Gastrocnemius medialis (tissue), 4 donors: ENCODE results near the gene NCOA7. TPM values are rescaled to one million over a fixed set of nuclear protein-coding genes. Genes with fewer than 3 reads are reported as not detected.

Experiments used
- ATAC-seq, 2 donors: fragments of 150-250 bp; one replicate each; pipeline ENCODE4 v1.9.1; 2016
- DNase-seq, 2 donors: peaks; one replicate each; pipeline ENCODE4 v3.0.0-alpha.2; 2019
- H3K27ac ChIP-seq, 4 donors: fragments of 200-600 bp; sonication (generic); 1 replicate in 1 of 4; 2 replicates in 3 of 4; pipeline ENCODE4 v1.5.1; 2016 to 2018; ENCODE audit warnings: mild to moderate bottlenecking in 2 of 4, moderate library complexity in 1 of 4
- H3K27me3 ChIP-seq, 3 donors: fragments of 200-600 bp; sonication (generic) in 2 of 3; 1 replicate in 1 of 3; 2 replicates in 2 of 3; pipeline versions ENCODE4 v1.5.1 to v1.6.0; 2016 to 2019; ENCODE audit warnings: mild to moderate bottlenecking in 1 of 3, moderate library complexity in 1 of 3
- H3K36me3 ChIP-seq, 2 donors: fragments of 200-600 bp; sonication (generic) in 1 of 2; one replicate each; pipeline ENCODE4 v1.5.1; 2017 to 2018
- H3K4me1 ChIP-seq, 2 donors: fragments of 200-600 bp; sonication (generic) in 1 of 2; one replicate each; pipeline ENCODE4 v1.5.1; 2016 to 2017; ENCODE audit warnings: mild to moderate bottlenecking in 2 of 2
- H3K4me3 ChIP-seq, 4 donors: fragments of 200-600 bp; sonication (generic) in 3 of 4; 1 replicate in 1 of 4; 2 replicates in 3 of 4; pipeline ENCODE4 v1.5.1; 2016 to 2019; ENCODE audit warnings: mild to moderate bottlenecking in 2 of 4
- H3K9me3 ChIP-seq, 3 donors: fragments of 200-600 bp; sonication (generic) in 2 of 3; 1 replicate in 1 of 3; 2 replicates in 2 of 3; pipeline ENCODE4 v1.5.1; 2016 to 2019
- CTCF ChIP-seq, 5 experiments: fragments of 450-650 bp in 3 of 5; fragments of 200-600 bp in 2 of 5; sonication (generic) in 2 of 5; IDR thresholded peaks in 4 of 5; conservative IDR thresholded peaks in 1 of 5; 1 replicate in 4 of 5; 2 replicates in 1 of 5; pipeline ENCODE4 v1.5.1; 2016 to 2019; ENCODE audit warnings: antibody characterized with exemption in 5 of 5, mild to moderate bottlenecking in 3 of 5, moderate library complexity in 3 of 5
- POLR2A ChIP-seq, 2 donors: fragments of 450-650 bp; IDR thresholded peaks; one replicate each; pipeline ENCODE4 v1.6.1; 2017; ENCODE audit warnings: antibody characterized with exemption in 2 of 2, mild to moderate bottlenecking in 2 of 2, moderate library complexity in 2 of 2
- in situ Hi-C, 4 donors: fragments of 200-750 bp; cut with MboI; loops; one replicate each; pipeline versions ENCODE4 v1.15.0 to v1.8.0; 2017; ENCODE audit warnings: low sequenced_read_pairs in 4 of 4
- intact Hi-C: fragments of 100-400 bp; cut with DNase I; formaldehyde crosslinking; loops from one replicate; pipeline ENCODE4 v1.15.1; 2023; ENCODE audit warnings: low total_unique reads
- total RNA-seq, 4 donors: library from RNA; depleted of rRNA; stranded (reverse); fragments of >200 nt; gene quantifications; one replicate each; pipeline versions ENCODE4 v1.1.0 to v1.2.3, GENCODE V29; 2016

Gene NCOA7
- total RNA-seq, 4 donors from 2014 or later: 7.0 to 9.5 (median 9.2) TPM

- Histone ChIP-seq H3K4me1 (peaks cover 9 to 16% of the 10 kb centered on the region in 2 donors), H3K9me3 (no peaks in the 10 kb centered on the region), H3K27me3 (no peaks in the 10 kb centered on the region), H3K27ac (no peak overlapping the region), H3K4me3 (no peak overlapping the region), H3K36me3 (peaks cover 0 to under 1% of the 10 kb centered on the region in 2 donors)
- in situ Hi-C loops: loop anchor here in 3 of 4 donors (5.0 to 25.0 kb wide), 3 partner anchors 101 to 651 kb away; partner anchors contain the start of gene HDDC2 (in 1 of the 3)
- intact Hi-C loops: no loop called here
- no peak for DNase-seq
- TF ChIP-seq CTCF (IDR thresholded peaks at IDR 0.05 in 4 of 5, conservative IDR thresholded peaks at IDR 0.05 in 1 of 5): no peak
- no peak for TF ChIP-seq POLR2A (IDR thresholded peaks at IDR 0.05)
- ATAC-seq: no peak
These were observed 172.2 kb downstream of the NCOA7 start for GRCh38 chr6:125962900-125963497.

- Histone ChIP-seq H3K27ac (no peak overlapping the region), H3K36me3 (peaks cover 0 to 4% of the 10 kb centered on the region in 2 donors), H3K27me3 (no peaks in the 10 kb centered on the region), H3K4me1 (peaks cover under 1 to 9% of the 10 kb centered on the region in 2 donors), H3K9me3 (no peaks in the 10 kb centered on the region), H3K4me3 (no peak overlapping the region)
- no peak for TF ChIP-seq CTCF (IDR thresholded peaks at IDR 0.05 in 4 of 5, conservative IDR thresholded peaks at IDR 0.05 in 1 of 5)
- no peak for TF ChIP-seq POLR2A (IDR thresholded peaks at IDR 0.05)
- in situ Hi-C loops (loop anchor here in 3 of 4 donors (5.0 to 25.0 kb wide), 3 partner anchors 102 to 652 kb away; partner anchors contain the start of gene HDDC2 (in 1 of the 3)), intact Hi-C loops (no loop called here)
- ATAC-seq: no peak
- no peak for DNase-seq
These were observed 173.1 kb downstream of the NCOA7 start for GRCh38 chr6:125963817-125964216.

- Histone ChIP-seq H3K4me3 (no peak overlapping the region), H3K36me3 (peaks cover 0 to 4% of the 10 kb centered on the region in 2 donors), H3K27me3 (no peaks in the 10 kb centered on the region), H3K4me1 (peaks cover 0 to 9% of the 10 kb centered on the region in 2 donors), H3K27ac (no peak overlapping the region), H3K9me3 (no peaks in the 10 kb centered on the region)
- in situ Hi-C loops: loop anchor here in 2 of 4 donors (25.0 kb wide), 2 partner anchors 104 to 654 kb away; partner anchors contain the start of gene HDDC2 (in 1 of the 2)
- intact Hi-C loops: no loop called here
- DNase-seq (no peak), ATAC-seq (no peak)
- no peak for TF ChIP-seq POLR2A (IDR thresholded peaks at IDR 0.05)
- TF ChIP-seq CTCF (IDR thresholded peaks at IDR 0.05 in 4 of 5, conservative IDR thresholded peaks at IDR 0.05 in 1 of 5): no peak
These were observed 175.8 kb downstream of the NCOA7 start for GRCh38 chr6:125966569-125966968.

GRCh38 chr6:125968493-125968892 is 177.7 kb downstream of the NCOA7 start:
- H3K9me3 ChIP-seq: no peaks in the 10 kb centered on the region
- TF ChIP-seq CTCF (IDR thresholded peaks at IDR 0.05 in 4 of 5, conservative IDR thresholded peaks at IDR 0.05 in 1 of 5) (no peak), POLR2A (IDR thresholded peaks at IDR 0.05) (no peak)
- H3K27me3 ChIP-seq: no peaks in the 10 kb centered on the region
- in situ Hi-C loops (loop anchor here in 2 of 4 donors (25.0 kb wide), 2 partner anchors 106 to 656 kb away; partner anchors contain the start of gene HDDC2 (in 1 of the 2)), intact Hi-C loops (no loop called here)
- H3K4me3 ChIP-seq: no peak overlapping the region
- H3K36me3 ChIP-seq: peaks cover 0 to 4% of the 10 kb centered on the region in 2 donors
- H3K27ac ChIP-seq: no peak overlapping the region
- ATAC-seq (no peak), DNase-seq (no peak)
- H3K4me1 ChIP-seq: peaks cover 0 to 6% of the 10 kb centered on the region in 2 donors
